ENCODE results near the gene SOX14. TPM values are rescaled to one million over a fixed set of nuclear protein-coding genes. Genes with fewer than 3 reads are reported as not detected.

Gene SOX14
- total RNA-seq, 3 donors from 2014 or later, result not detected

- Histone ChIP-seq H3K4me1 (ENCODE audit: low read depth) (no peaks in the 10 kb centered on the region), H3K4me3 (no peak overlapping the region), H3K36me3 (ENCODE audit: low read depth) (no peaks in the 10 kb centered on the region), H3K9me3 (no peaks in the 10 kb centered on the region)
- TF ChIP-seq, protein P1, sequence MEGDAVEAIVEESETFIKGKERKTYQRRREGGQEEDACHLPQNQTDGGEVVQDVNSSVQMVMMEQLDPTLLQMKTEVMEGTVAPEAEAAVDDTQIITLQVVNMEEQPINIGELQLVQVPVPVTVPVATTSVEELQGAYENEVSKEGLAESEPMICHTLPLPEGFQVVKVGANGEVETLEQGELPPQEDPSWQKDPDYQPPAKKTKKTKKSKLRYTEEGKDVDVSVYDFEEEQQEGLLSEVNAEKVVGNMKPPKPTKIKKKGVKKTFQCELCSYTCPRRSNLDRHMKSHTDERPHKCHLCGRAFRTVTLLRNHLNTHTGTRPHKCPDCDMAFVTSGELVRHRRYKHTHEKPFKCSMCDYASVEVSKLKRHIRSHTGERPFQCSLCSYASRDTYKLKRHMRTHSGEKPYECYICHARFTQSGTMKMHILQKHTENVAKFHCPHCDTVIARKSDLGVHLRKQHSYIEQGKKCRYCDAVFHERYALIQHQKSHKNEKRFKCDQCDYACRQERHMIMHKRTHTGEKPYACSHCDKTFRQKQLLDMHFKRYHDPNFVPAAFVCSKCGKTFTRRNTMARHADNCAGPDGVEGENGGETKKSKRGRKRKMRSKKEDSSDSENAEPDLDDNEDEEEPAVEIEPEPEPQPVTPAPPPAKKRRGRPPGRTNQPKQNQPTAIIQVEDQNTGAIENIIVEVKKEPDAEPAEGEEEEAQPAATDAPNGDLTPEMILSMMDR (IDR thresholded peaks at IDR 0.05), result no peak
- no peak for DNase-seq
- no peak for ATAC-seq
- intact Hi-C loops (cut with DNase I, micrococcal nuclease), result no loop called here
These were observed 17.3 kb upstream of the SOX14 start for GRCh38 chr3:137746808-137747207.

- ATAC-seq, result no peak
- Histone ChIP-seq H3K9me3 (no peaks in the 10 kb centered on the region), H3K36me3 (ENCODE audit: low read depth) (no peaks in the 10 kb centered on the region), H3K4me3 (no peak overlapping the region), H3K4me1 (ENCODE audit: low read depth) (no peaks in the 10 kb centered on the region)
- intact Hi-C loops (cut with DNase I, micrococcal nuclease), result no loop called here
- no peak for DNase-seq
- TF ChIP-seq, protein P1 (IDR thresholded peaks at IDR 0.05), result no peak
These were observed 4.6 kb upstream of the SOX14 start for GRCh38 chr3:137759505-137759904.

DNA sequence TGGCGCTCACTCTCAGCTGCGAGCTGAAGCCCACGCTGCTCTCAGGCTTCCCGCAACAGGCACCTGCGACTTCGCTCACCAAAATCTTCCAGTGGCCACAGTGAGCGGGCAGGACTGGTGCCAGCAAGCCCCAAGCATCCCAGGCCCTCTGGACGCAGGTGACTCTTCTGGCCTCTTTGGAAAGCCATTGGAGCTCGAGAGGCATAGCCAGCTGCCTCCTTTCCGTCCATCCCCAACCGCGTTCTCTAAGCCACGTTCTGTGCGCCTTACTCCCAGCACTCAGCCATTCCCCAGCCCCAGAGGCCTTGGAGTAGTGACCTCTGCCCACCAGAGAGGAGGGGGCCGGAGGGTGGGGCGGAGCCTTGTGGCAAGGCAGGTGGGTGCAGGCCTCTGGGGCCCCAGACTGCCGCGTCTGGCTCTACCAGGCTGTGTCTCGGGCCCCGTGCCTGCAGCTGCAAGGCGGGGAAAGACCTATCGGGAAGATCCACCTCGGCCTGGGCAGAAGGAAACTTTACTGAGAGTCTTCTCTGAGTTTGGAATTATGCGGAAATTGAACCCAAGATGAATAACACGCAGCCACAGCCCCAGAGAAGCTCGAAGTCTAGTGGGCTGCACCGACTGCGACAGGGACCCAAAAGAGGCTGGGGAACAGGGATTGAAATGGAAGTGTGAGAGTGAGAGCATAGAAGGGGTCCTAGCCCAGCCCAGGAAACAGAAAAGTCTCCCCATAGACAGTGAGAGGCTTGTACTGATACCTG, 3.6 kb upstream of the SOX14 start:
- Histone ChIP-seq H3K36me3 (ENCODE audit: low read depth) (no peaks in the 10 kb centered on the region), H3K4me1 (ENCODE audit: low read depth) (no peaks in the 10 kb centered on the region), H3K9me3 (no peaks in the 10 kb centered on the region), H3K4me3 (no peak overlapping the region)
- intact Hi-C loops (cut with DNase I, micrococcal nuclease), result no loop called here
- ATAC-seq, result no peak
- DNase-seq, result no peak
- TF ChIP-seq, protein P1 (IDR thresholded peaks at IDR 0.05), result no peak

DNA sequence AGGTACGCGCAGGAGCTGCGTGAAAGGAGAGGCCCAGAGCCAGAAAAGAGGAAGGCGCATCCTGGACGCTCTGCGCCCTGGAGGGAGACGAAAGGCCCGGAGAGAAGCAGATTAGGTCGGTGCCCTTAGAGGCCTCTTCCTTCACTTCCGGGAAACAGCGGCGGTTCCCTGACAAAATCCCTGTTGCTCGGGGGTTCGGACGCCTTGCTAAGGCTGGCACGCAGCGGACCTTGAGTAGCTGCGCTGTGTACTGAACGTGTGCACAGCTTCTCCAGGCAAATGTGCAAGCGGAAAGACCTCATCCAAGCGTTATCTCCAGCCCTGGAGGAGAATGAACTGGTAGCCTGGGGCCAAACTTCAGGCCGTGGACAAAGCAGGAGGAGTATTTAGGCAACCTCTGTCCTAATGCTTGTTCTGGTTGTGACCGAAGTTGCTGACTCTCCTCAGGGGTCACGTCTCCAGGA, 3.0 kb upstream of the SOX14 start:
- ATAC-seq (no peak), DNase-seq (no peak)
- TF ChIP-seq, protein P1 (IDR thresholded peaks at IDR 0.05), result no peak
- Histone ChIP-seq H3K4me3 (no peak overlapping the region), H3K9me3 (no peaks in the 10 kb centered on the region), H3K36me3 (ENCODE audit: low read depth) (no peaks in the 10 kb centered on the region), H3K4me1 (ENCODE audit: low read depth) (no peaks in the 10 kb centered on the region)
- intact Hi-C loops (cut with DNase I, micrococcal nuclease), result no loop called here

- Histone ChIP-seq H3K9me3 (no peaks in the 10 kb centered on the region), H3K36me3 (ENCODE audit: low read depth) (no peaks in the 10 kb centered on the region), H3K4me3 (no peak overlapping the region), H3K4me1 (ENCODE audit: low read depth) (no peaks in the 10 kb centered on the region)
- intact Hi-C loops (cut with DNase I, micrococcal nuclease), result no loop called here
- DNase-seq, result peak in 1 of 3 donors; percentile 43
- ATAC-seq, result no peak
- TF ChIP-seq, protein P1 (IDR thresholded peaks at IDR 0.05), result no peak
These were observed 2.3 kb upstream of the SOX14 start for GRCh38 chr3:137761563-137762503.
